ENCODE results near the gene TIMM17A. TPM values are rescaled to one million over a fixed set of nuclear protein-coding genes. Genes with fewer than 3 reads are reported as not detected.

Gene TIMM17A
- total RNA-seq, 1 donor from 2014 or later = 50.8 TPM

- no peaks in the 10 kb centered on the region for H3K36me3 Mint-ChIP-seq (ENCODE audit: unreplicated experiment)
- no peaks in the 10 kb centered on the region for H3K27me3 Mint-ChIP-seq (ENCODE audit: unreplicated experiment)
- no peak for DNase-seq (ENCODE audit: extremely low spot score, unreplicated experiment)
- peak overlapping the region; percentile 60 for H3K27ac Mint-ChIP-seq (ENCODE audit: unreplicated experiment)
- H3K4me3 Mint-ChIP-seq (ENCODE audit: unreplicated experiment) = no peak overlapping the region
- no peaks in the 10 kb centered on the region for H3K9me3 Mint-ChIP-seq (ENCODE audit: unreplicated experiment)
- peaks cover 59% of the 10 kb centered on the region for H3K4me1 Mint-ChIP-seq (ENCODE audit: unreplicated experiment)
- no peak for TF ChIP-seq CTCF (IDR thresholded peaks at IDR 0.05)
Observed at GRCh38 chr1:201914456-201915235, 40.7 kb upstream of the TIMM17A start.

- no peak for TF ChIP-seq CTCF (IDR thresholded peaks at IDR 0.05)
- Mint-ChIP-seq H3K27ac (ENCODE audit: unreplicated experiment) (peak overlapping the region; percentile 93), H3K4me3 (ENCODE audit: unreplicated experiment) (peak overlapping the region; percentile 40), H3K9me3 (ENCODE audit: unreplicated experiment) (no peaks in the 10 kb centered on the region), H3K27me3 (ENCODE audit: unreplicated experiment) (no peaks in the 10 kb centered on the region), H3K4me1 (ENCODE audit: unreplicated experiment) (peaks cover 58% of the 10 kb centered on the region), H3K36me3 (ENCODE audit: unreplicated experiment) (peaks cover 4% of the 10 kb centered on the region)
- DNase-seq (ENCODE audit: extremely low spot score, unreplicated experiment) = peak; percentile 87
Observed at GRCh38 chr1:201916649-201917249, 38.6 kb upstream of the TIMM17A start.

- no peak for DNase-seq (ENCODE audit: extremely low spot score, unreplicated experiment)
- no peak overlapping the region for H3K4me3 Mint-ChIP-seq (ENCODE audit: unreplicated experiment)
- peak overlapping the region; percentile 93 for H3K27ac Mint-ChIP-seq (ENCODE audit: unreplicated experiment)
- peaks cover 6% of the 10 kb centered on the region for H3K36me3 Mint-ChIP-seq (ENCODE audit: unreplicated experiment)
- H3K9me3 Mint-ChIP-seq (ENCODE audit: unreplicated experiment) = peaks cover 4% of the 10 kb centered on the region
- peaks cover 52% of the 10 kb centered on the region for H3K4me1 Mint-ChIP-seq (ENCODE audit: unreplicated experiment)
- no peak for TF ChIP-seq CTCF (IDR thresholded peaks at IDR 0.05)
- no peaks in the 10 kb centered on the region for H3K27me3 Mint-ChIP-seq (ENCODE audit: unreplicated experiment)
Observed at GRCh38 chr1:201917362-201918033, 37.8 kb upstream of the TIMM17A start.

GRCh38 chr1:201918343-201918742 lies 37.0 kb upstream of the TIMM17A start:
- peaks cover 4% of the 10 kb centered on the region for H3K9me3 Mint-ChIP-seq (ENCODE audit: unreplicated experiment)
- H3K27ac Mint-ChIP-seq (ENCODE audit: unreplicated experiment) = peak overlapping the region; percentile 93
- H3K4me3 Mint-ChIP-seq (ENCODE audit: unreplicated experiment) = peak overlapping the region; percentile 5
- peaks cover 6% of the 10 kb centered on the region for H3K36me3 Mint-ChIP-seq (ENCODE audit: unreplicated experiment)
- no peaks in the 10 kb centered on the region for H3K27me3 Mint-ChIP-seq (ENCODE audit: unreplicated experiment)
- TF ChIP-seq CTCF (IDR thresholded peaks at IDR 0.05) = no peak
- no peak for DNase-seq (ENCODE audit: extremely low spot score, unreplicated experiment)
- peaks cover 48% of the 10 kb centered on the region for H3K4me1 Mint-ChIP-seq (ENCODE audit: unreplicated experiment)

Measured in osteocyte (in vitro differentiated cells).